ENCODE results near the gene TMEM147. TPM values are rescaled to one million over a fixed set of nuclear protein-coding genes. Genes with fewer than 3 reads are reported as not detected.

Gene TMEM147
- total RNA-seq, 2 donors from 2014 or later: 59.4 to 67.9 TPM

GRCh38 chr19:35595928-35596327 is 50.5 kb downstream of the TMEM147 start:
- TF ChIP-seq POLR2A (IDR thresholded peaks at IDR 0.05): no peak
- TF ChIP-seq, protein P1, sequence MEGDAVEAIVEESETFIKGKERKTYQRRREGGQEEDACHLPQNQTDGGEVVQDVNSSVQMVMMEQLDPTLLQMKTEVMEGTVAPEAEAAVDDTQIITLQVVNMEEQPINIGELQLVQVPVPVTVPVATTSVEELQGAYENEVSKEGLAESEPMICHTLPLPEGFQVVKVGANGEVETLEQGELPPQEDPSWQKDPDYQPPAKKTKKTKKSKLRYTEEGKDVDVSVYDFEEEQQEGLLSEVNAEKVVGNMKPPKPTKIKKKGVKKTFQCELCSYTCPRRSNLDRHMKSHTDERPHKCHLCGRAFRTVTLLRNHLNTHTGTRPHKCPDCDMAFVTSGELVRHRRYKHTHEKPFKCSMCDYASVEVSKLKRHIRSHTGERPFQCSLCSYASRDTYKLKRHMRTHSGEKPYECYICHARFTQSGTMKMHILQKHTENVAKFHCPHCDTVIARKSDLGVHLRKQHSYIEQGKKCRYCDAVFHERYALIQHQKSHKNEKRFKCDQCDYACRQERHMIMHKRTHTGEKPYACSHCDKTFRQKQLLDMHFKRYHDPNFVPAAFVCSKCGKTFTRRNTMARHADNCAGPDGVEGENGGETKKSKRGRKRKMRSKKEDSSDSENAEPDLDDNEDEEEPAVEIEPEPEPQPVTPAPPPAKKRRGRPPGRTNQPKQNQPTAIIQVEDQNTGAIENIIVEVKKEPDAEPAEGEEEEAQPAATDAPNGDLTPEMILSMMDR (IDR thresholded peaks at IDR 0.05): no peak
- Histone ChIP-seq H3K27ac (no peak overlapping the region), H3K9me3 (no peaks in the 10 kb centered on the region), H3K27me3 (no peaks in the 10 kb centered on the region), H3K36me3 (replicated peaks in 1 of 2; ENCODE audit: insufficient read depth in 1 of 2, low read depth in 2 of 2) (no peaks in the 10 kb centered on the region), H3K4me1 (peaks cover 6% of the 10 kb centered on the region), H3K4me3 (no peak overlapping the region)
- ATAC-seq (no peak), DNase-seq (no peak)
- 100% methylated on average over 1 of the region's 1 CpG for WGBS, 2 donors
- intact Hi-C loops (cut with DNase I): no loop called here

GRCh38 chr19:35596366-35596999 is 51.1 kb downstream of the TMEM147 start:
- no peak for TF ChIP-seq POLR2A (IDR thresholded peaks at IDR 0.05)
- TF ChIP-seq, protein P1 (IDR thresholded peaks at IDR 0.05): no peak
- Histone ChIP-seq H3K4me1 (peaks cover 6% of the 10 kb centered on the region), H3K27me3 (no peaks in the 10 kb centered on the region), H3K36me3 (replicated peaks in 1 of 2; ENCODE audit: insufficient read depth in 1 of 2, low read depth in 2 of 2) (no peaks in the 10 kb centered on the region), H3K9me3 (no peaks in the 10 kb centered on the region), H3K4me3 (no peak overlapping the region), H3K27ac (no peak overlapping the region)
- ATAC-seq (no peak), DNase-seq (no peak)
- intact Hi-C loops (cut with DNase I): no loop called here
- 62 to 72% methylated on average over 4 of the region's 4 CpGs for WGBS, 2 donors

Other genes starting within 250 kb of the TMEM147 start
- gene CD22, start 216.4 kb upstream of the TMEM147 start, total RNA-seq: 1 to 10 TPM in 1 of 2 donors, under 1 TPM in 1; 0.52 to 3.0 TPM
- 1 to 10 TPM; 1.6 to 2.3 TPM for gene FFAR1, start 197.7 kb upstream of the TMEM147 start, total RNA-seq
- not detected for gene FFAR3, start 187.2 kb upstream of the TMEM147 start, total RNA-seq
- gene GPR42, start 174.6 kb upstream of the TMEM147 start, total RNA-seq: not detected
- not detected for gene FFAR2, start 97.4 kb upstream of the TMEM147 start, total RNA-seq
- gene KRTDAP, start 55.2 kb upstream of the TMEM147 start, total RNA-seq: not detected
- 100 to 1,000 TPM; 146 TPM for gene DMKN, start 32.0 kb upstream of the TMEM147 start, total RNA-seq
- not detected for gene SBSN, start 17.3 kb upstream of the TMEM147 start, total RNA-seq
- not detected for gene GAPDHS, start 12.2 kb upstream of the TMEM147 start, total RNA-seq
- 1 to 10 TPM in 1 of 2 donors, not detected in 1; 8.2 TPM for gene ATP4A, start 18.0 kb downstream of the TMEM147 start, total RNA-seq
- gene PMIS2, start 40.5 kb downstream of the TMEM147 start, total RNA-seq: not detected
- gene HAUS5, start 67.1 kb downstream of the TMEM147 start, total RNA-seq: 10 to 100 TPM in 1 of 2 donors, 1 to 10 TPM in 1; 9.6 to 14.5 TPM
- gene RBM42, start 83.4 kb downstream of the TMEM147 start, total RNA-seq: 10 to 100 TPM; 26.7 to 65.3 TPM
- gene ETV2, start 96.1 kb downstream of the TMEM147 start, total RNA-seq: not detected
- gene COX6B1, start 102.7 kb downstream of the TMEM147 start, total RNA-seq: 100 to 1,000 TPM; 134 to 151 TPM
- not detected for gene UPK1A, start 120.9 kb downstream of the TMEM147 start, total RNA-seq
- not detected for gene ZBTB32, start 158.9 kb downstream of the TMEM147 start, total RNA-seq
- gene KMT2B, start 172.4 kb downstream of the TMEM147 start, total RNA-seq: 10 to 100 TPM; 18.7 to 31.6 TPM
- gene IGFLR1, start 196.8 kb downstream of the TMEM147 start, total RNA-seq: 10 to 100 TPM in 1 of 2 donors, 1 to 10 TPM in 1; 6.0 to 11.2 TPM
- gene U2AF1L4, start 199.8 kb downstream of the TMEM147 start, total RNA-seq: 10 to 100 TPM; 26.2 to 83.4 TPM
- 10 to 100 TPM; 10.6 to 21.1 TPM for gene PSENEN, start 200.0 kb downstream of the TMEM147 start, total RNA-seq
- gene LIN37, start 202.9 kb downstream of the TMEM147 start, total RNA-seq: 1 to 10 TPM; 6.7 to 7.6 TPM
- gene HSPB6, start 211.4 kb downstream of the TMEM147 start, total RNA-seq: 100 to 1,000 TPM in 1 of 2 donors, 10 to 100 TPM in 1; 35.0 to 117 TPM
- gene PROSER3, start 212.6 kb downstream of the TMEM147 start, total RNA-seq: 10 to 100 TPM in 1 of 2 donors, 1 to 10 TPM in 1; 7.3 to 14.2 TPM
- gene ARHGAP33, start 229.9 kb downstream of the TMEM147 start, total RNA-seq: 10 to 100 TPM in 1 of 2 donors, 1 to 10 TPM in 1; 8.6 to 71.5 TPM